ENCODE data around the gene EVA1C.

EVA1C gene

GRCh38 chr21:32391755-32392154, 20.8 kb upstream of the EVA1C start:
- no peak for DNase-seq

GRCh38 chr21:32392299-32392879, 20.1 kb upstream of the EVA1C start:
- no peak for DNase-seq

GRCh38 chr21:32392880-32393676, 19.4 kb upstream of the EVA1C start, which contains the start of gene URB1:
TSS of gene URB1 (minus strand) at chr21:32393012. CDS start at chr21:32392910, 102 bp downstream.
- peak; percentile 97 for DNase-seq

GRCh38 chr21:32393677-32394001, 18.9 kb upstream of the EVA1C start:
- no peak for DNase-seq

- peak; percentile 42 for DNase-seq
Observed at GRCh38 chr21:32403201-32403777, 9.2 kb upstream of the EVA1C start.

- DNase-seq, result no peak
Observed at GRCh38 chr21:32406405-32406804, 6.1 kb upstream of the EVA1C start.

GRCh38 chr21:32410291-32410690, 2.2 kb upstream of the EVA1C start:
- DNase-seq, result no peak

- no peak for DNase-seq
Observed at GRCh38 chr21:32410916-32411315, 1.6 kb upstream of the EVA1C start.

GRCh38 chr21:32411350-32412161, 950 bp upstream of the EVA1C start:
- DNase-seq, result peak; percentile 66

GRCh38 chr21:32413015-32413504, 554 bp downstream of the EVA1C start:
- no peak for DNase-seq

GRCh38 chr21:32413697-32414578, 1.4 kb downstream of the EVA1C start:
- DNase-seq, result no peak

GRCh38 chr21:32414579-32415358, 2.3 kb downstream of the EVA1C start:
- DNase-seq, result no peak

- no peak for DNase-seq
Observed at GRCh38 chr21:32415451-32416398, 3.2 kb downstream of the EVA1C start.

- DNase-seq, result no peak
Observed at GRCh38 chr21:32418146-32418545, 5.6 kb downstream of the EVA1C start.

GRCh38 chr21:32422064-32422463, 9.6 kb downstream of the EVA1C start:
- DNase-seq, result no peak

GRCh38 chr21:32423320-32424190, 11.0 kb downstream of the EVA1C start:
- DNase-seq, result no peak

- DNase-seq, result no peak
Observed at GRCh38 chr21:32424191-32424535, 11.7 kb downstream of the EVA1C start.

- no peak for DNase-seq
Observed at GRCh38 chr21:32424674-32425073, 12.2 kb downstream of the EVA1C start.

- no peak for DNase-seq
Observed at GRCh38 chr21:32425628-32426027, 13.1 kb downstream of the EVA1C start.
